ENCODE data around the gene EFEMP2. TPM values are rescaled to one million over a fixed set of nuclear protein-coding genes. Genes with fewer than 3 reads are reported as not detected.
A peak's percentile ranks its signal among the peaks of the same experiment; 100 is the strongest.

EFEMP2 gene
- total RNA-seq, 2 experiments from 2014 or later, result 7.2 to 7.6 TPM

- TSS peak; percentile 84 for BruUV-seq (replicated peaks)
- CTCF ChIA-PET (ENCODE audit: unreplicated experiment), result interaction anchor here (0.5 to 2.0 kb wide), 9 partner anchors 9 to 1082 kb away, joined by 3 to 17 read pairs (median 4); partner anchors contain the start of genes CCDC85B, FIBP, RNASEH2C and SF1
- H4K20me1 ChIP-seq (ENCODE audit: insufficient read depth, low read length), result peaks cover 17% of the 10 kb centered on the region
- no peaks in the 10 kb centered on the region for H3K9me2 ChIP-seq (ENCODE audit: insufficient read depth, low read length)
- intact Hi-C loops (cut with micrococcal nuclease; ENCODE audit: unreplicated experiment), result loop anchor here (1.0 kb wide), 2 partner anchors 101 to 129 kb away; partner anchors contain the start of gene SART1
- POLR2A ChIA-PET, result interaction anchor here (0.8 to 3.9 kb wide), 9 partner anchors 12 to 193 kb away, joined by 3 to 59 read pairs (median 4); partner anchors contain the start of genes CCDC85B and FIBP
- H3K36me3 ChIP-seq (ENCODE audit: insufficient read depth, low read length), result peaks cover 61% of the 10 kb centered on the region
- DNase-seq (ENCODE audit: low spot score), result peak; percentile 96
- H2AFZ ChIP-seq (ENCODE audit: low read length), result peak within 1 kb of the TSS; percentile 73; the same call in 1 of the 2 replicates
- H3K4me1 ChIP-seq (ENCODE audit: insufficient read depth, low read length, poor library complexity, severe bottlenecking), result peaks cover 31% of the 10 kb centered on the region
- H3K9me3 ChIP-seq (ENCODE audit: low read length), result no peaks in the 10 kb centered on the region
- peaks cover 36% of the 10 kb centered on the region for H3K79me2 ChIP-seq (ENCODE audit: insufficient read depth, low read depth, low read length)
- H3K27ac ChIP-seq (ENCODE audit: low read depth, low read length, poor library complexity, severe bottlenecking), result peak within 1 kb of the TSS; percentile 93
- no peak for TF ChIP-seq EZH2phosphoT487 (IDR thresholded peaks at IDR 0.05; ENCODE audit: borderline replicate concordance, low read depth, low read length)
- TF ChIP-seq CTCF (conservative IDR thresholded peaks at IDR 0.05; ENCODE audit: low read length), result peak; percentile 94
- H3K4me3 ChIP-seq (ENCODE audit: low read depth, low read length, poor library complexity, severe bottlenecking), result peak within 1 kb of the TSS; percentile 99
- H3K4me2 ChIP-seq (ENCODE audit: low read length), result peak within 1 kb of the TSS; percentile 96
These were observed 12.1 kb downstream of the EFEMP2 start, which contains the start of gene MUS81 for GRCh38 chr11:65860278-65861164. Gene MUS81 (plus strand): TSS chr11:65860433. CDS start chr11:65860754, 321 bp downstream.

GRCh38 chr11:65859812-65860277 is 12.8 kb downstream of the EFEMP2 start:
- no peak for TF ChIP-seq CTCF (conservative IDR thresholded peaks at IDR 0.05; ENCODE audit: low read length)
- TF ChIP-seq EZH2phosphoT487 (IDR thresholded peaks at IDR 0.05; ENCODE audit: borderline replicate concordance, low read depth, low read length), result no peak
- peaks cover 20% of the 10 kb centered on the region for H4K20me1 ChIP-seq (ENCODE audit: insufficient read depth, low read length)
- no TSS peak for BruUV-seq (replicated peaks)
- H3K79me2 ChIP-seq (ENCODE audit: insufficient read depth, low read depth, low read length), result peaks cover 43% of the 10 kb centered on the region
- no peaks in the 10 kb centered on the region for H3K9me2 ChIP-seq (ENCODE audit: insufficient read depth, low read length)
- peak overlapping the region; percentile 96 for H3K4me2 ChIP-seq (ENCODE audit: low read length)
- peak overlapping the region; percentile 12; the same call in 1 of the 2 replicates for H2AFZ ChIP-seq (ENCODE audit: low read length)
- peak overlapping the region; percentile 99 for H3K4me3 ChIP-seq (ENCODE audit: low read depth, low read length, poor library complexity, severe bottlenecking)
- ChIA-PET POLR2A (interaction anchor here (0.6 to 3.9 kb wide), 11 partner anchors 12 to 361 kb away, joined by 3 to 59 read pairs (median 3); partner anchors contain the start of genes CCDC85B, FIBP and PCNX3), CTCF (ENCODE audit: unreplicated experiment) (interaction anchor here (0.5 to 2.0 kb wide), 7 partner anchors 10 to 1081 kb away, joined by 3 to 17 read pairs (median 4); partner anchors contain the start of genes CCDC85B, FIBP and SF1)
- no peaks in the 10 kb centered on the region for H3K9me3 ChIP-seq (ENCODE audit: low read length)
- H3K4me1 ChIP-seq (ENCODE audit: insufficient read depth, low read length, poor library complexity, severe bottlenecking), result peaks cover 31% of the 10 kb centered on the region
- intact Hi-C loops (cut with micrococcal nuclease; ENCODE audit: unreplicated experiment), result loop anchor here (1.0 to 5.0 kb wide), 9 partner anchors 28 to 407 kb away; partner anchors contain the start of genes BANF1, C11orf68, DRAP1 and EIF1AD
- peaks cover 61% of the 10 kb centered on the region for H3K36me3 ChIP-seq (ENCODE audit: insufficient read depth, low read length)
- no peak for DNase-seq (ENCODE audit: low spot score)
- peak overlapping the region; percentile 93 for H3K27ac ChIP-seq (ENCODE audit: low read depth, low read length, poor library complexity, severe bottlenecking)
